Neural progenitor cell (in vitro differentiated cells): ENCODE data around the gene PARVG. TPM values are rescaled to one million over a fixed set of nuclear protein-coding genes. Genes with fewer than 3 reads are reported as not detected.

Experiments used
- DNase-seq: peaks from one replicate; pipeline ENCODE4 v3.0.0-alpha.2; 2016; ENCODE audit warnings: low spot score
- H2AFZ ChIP-seq: fragments of 200-600 bp; sonication (generic); replicated peaks from 2 replicates; pipeline ENCODE4 v1.6.1; 2016; ENCODE audit warnings: antibody characterized with exemption
- H3F3A ChIP-seq: fragments of 200-600 bp; sonication (generic); 2 replicates; pipeline ENCODE4 v1.6.1; 2016; ENCODE audit warnings: antibody characterized with exemption, low read depth
- H3K27ac ChIP-seq: fragments of 200-600 bp; sonication (generic); 2 replicates; pipeline ENCODE4 v1.5.1; 2016; ENCODE audit warnings: mild to moderate bottlenecking
- H3K27me3 ChIP-seq: fragments of 200-600 bp; sonication (generic); 2 replicates; pipeline ENCODE4 v1.6.1; 2016; ENCODE audit warnings: mild to moderate bottlenecking, moderate library complexity
- H3K36me3 ChIP-seq: fragments of 200-600 bp; sonication (generic); 2 replicates; pipeline ENCODE4 v1.5.1; 2016
- H3K4me1 ChIP-seq: fragments of 200-600 bp; sonication (generic); 2 replicates; pipeline ENCODE4 v1.6.1; 2016; ENCODE audit warnings: mixed run types
- H3K4me2 ChIP-seq: fragments of 200-600 bp; sonication (generic); 2 replicates; pipeline ENCODE4 v1.6.1; 2016
- H3K4me3 ChIP-seq: fragments of 200-600 bp; sonication (generic); 2 replicates; pipeline ENCODE4 v1.5.1; 2016
- H3K79me2 ChIP-seq: fragments of 200-600 bp; sonication (generic); 2 replicates; pipeline ENCODE4 v1.6.1; 2016; ENCODE audit warnings: low read depth
- H3K9ac ChIP-seq: fragments of 200-600 bp; sonication (generic); 2 replicates; pipeline ENCODE4 v1.6.1; 2016
- H3K9me3 ChIP-seq: fragments of 200-600 bp; sonication (generic); 2 replicates; pipeline ENCODE4 v1.5.1; 2016; ENCODE audit warnings: low read depth
- H4K20me1 ChIP-seq: fragments of 200-600 bp; sonication (generic); 2 replicates; pipeline ENCODE4 v1.6.1; 2016; ENCODE audit warnings: low read depth
- H3K27ac Mint-ChIP-seq: 3 replicates; pipeline ENCODE4 v1.8.0; 2021; ENCODE audit warnings: mixed read lengths
- H3K27me3 Mint-ChIP-seq: 2 replicates; pipeline ENCODE4 v1.8.0; 2022; ENCODE audit warnings: low read depth, mild to moderate bottlenecking, inconsistent platforms, moderate library complexity, mixed read lengths; ENCODE audit not compliant: insufficient read depth
- H3K36me3 Mint-ChIP-seq: 3 replicates; pipeline ENCODE4 v1.8.0; 2021; ENCODE audit warnings: mixed read lengths
- H3K4me1 Mint-ChIP-seq: 3 replicates; pipeline ENCODE4 v1.8.0; 2021; ENCODE audit warnings: mixed read lengths
- H3K4me3 Mint-ChIP-seq: 3 replicates; pipeline ENCODE4 v1.8.0; 2021; ENCODE audit warnings: mild to moderate bottlenecking, moderate library complexity, mixed read lengths
- H3K9me3 Mint-ChIP-seq: 3 replicates; pipeline ENCODE4 v1.8.0; 2020; ENCODE audit warnings: mixed read lengths
- EZH2 ChIP-seq: fragments of 200-600 bp; sonication (generic); IDR thresholded peaks from 2 replicates; pipeline ENCODE4 v1.6.1; 2017; ENCODE audit warnings: antibody characterized with exemption, mild to moderate bottlenecking, moderate library complexity
- EZH2phosphoT487 ChIP-seq: fragments of 200-600 bp; sonication (generic); IDR thresholded peaks from 2 replicates; pipeline ENCODE4 v1.6.1; 2017; ENCODE audit warnings: antibody characterized with exemption
- total RNA-seq: library from RNA; depleted of rRNA; stranded (reverse); fragments of >200 nt; gene quantifications from 2 replicates; pipeline ENCODE4 v1.2.3, GENCODE V29; 2015; ENCODE audit warnings: low replicate concordance
- TF ChIP-seq, protein P1 (sequence below): fragments of 200-600 bp; sonication (generic); IDR thresholded peaks from 2 replicates; pipeline ENCODE4 v1.5.1; 2017; ENCODE audit warnings: antibody characterized with exemption, mild to moderate bottlenecking

Gene PARVG, protein sequence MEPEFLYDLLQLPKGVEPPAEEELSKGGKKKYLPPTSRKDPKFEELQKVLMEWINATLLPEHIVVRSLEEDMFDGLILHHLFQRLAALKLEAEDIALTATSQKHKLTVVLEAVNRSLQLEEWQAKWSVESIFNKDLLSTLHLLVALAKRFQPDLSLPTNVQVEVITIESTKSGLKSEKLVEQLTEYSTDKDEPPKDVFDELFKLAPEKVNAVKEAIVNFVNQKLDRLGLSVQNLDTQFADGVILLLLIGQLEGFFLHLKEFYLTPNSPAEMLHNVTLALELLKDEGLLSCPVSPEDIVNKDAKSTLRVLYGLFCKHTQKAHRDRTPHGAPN
- 0.15 TPM in 1 of 2 replicates, not detected in the other for total RNA-seq

DNA sequence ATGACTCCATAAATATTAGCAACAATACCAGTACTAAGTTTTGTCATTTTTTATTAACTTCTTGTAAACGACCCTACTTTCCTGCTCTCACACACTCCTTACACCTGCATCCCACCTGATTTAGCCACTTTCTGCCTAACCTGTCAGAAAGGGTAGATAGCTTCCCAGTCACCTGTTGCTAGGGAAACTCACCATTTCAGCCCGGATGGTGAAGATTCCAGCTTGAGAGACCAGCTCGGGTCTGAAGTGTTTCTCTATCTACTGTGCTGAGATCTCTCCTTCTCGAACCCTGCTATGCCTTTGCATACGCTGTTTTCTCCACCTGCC, at the start of gene PARVG:
PARVG (plus strand) TSS at position 220 of the 327 bp plus-strand sequence. CDS start 2,405 bp downstream, outside the sequence.
- no peak for TF ChIP-seq EZH2
- no peak for TF ChIP-seq EZH2phosphoT487
- TF ChIP-seq, protein P1, sequence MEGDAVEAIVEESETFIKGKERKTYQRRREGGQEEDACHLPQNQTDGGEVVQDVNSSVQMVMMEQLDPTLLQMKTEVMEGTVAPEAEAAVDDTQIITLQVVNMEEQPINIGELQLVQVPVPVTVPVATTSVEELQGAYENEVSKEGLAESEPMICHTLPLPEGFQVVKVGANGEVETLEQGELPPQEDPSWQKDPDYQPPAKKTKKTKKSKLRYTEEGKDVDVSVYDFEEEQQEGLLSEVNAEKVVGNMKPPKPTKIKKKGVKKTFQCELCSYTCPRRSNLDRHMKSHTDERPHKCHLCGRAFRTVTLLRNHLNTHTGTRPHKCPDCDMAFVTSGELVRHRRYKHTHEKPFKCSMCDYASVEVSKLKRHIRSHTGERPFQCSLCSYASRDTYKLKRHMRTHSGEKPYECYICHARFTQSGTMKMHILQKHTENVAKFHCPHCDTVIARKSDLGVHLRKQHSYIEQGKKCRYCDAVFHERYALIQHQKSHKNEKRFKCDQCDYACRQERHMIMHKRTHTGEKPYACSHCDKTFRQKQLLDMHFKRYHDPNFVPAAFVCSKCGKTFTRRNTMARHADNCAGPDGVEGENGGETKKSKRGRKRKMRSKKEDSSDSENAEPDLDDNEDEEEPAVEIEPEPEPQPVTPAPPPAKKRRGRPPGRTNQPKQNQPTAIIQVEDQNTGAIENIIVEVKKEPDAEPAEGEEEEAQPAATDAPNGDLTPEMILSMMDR = no peak
- H3K9me3 ChIP-seq = no peaks in the 10 kb centered on the region
- Mint-ChIP-seq H3K4me3 (peak within 1 kb of the TSS; percentile 10), H3K9me3 (no peaks in the 10 kb centered on the region), H3K4me1 (peaks cover 20% of the 10 kb centered on the region), H3K27ac (peak within 1 kb of the TSS; percentile 38), H3K27me3 (peaks cover 5% of the 10 kb centered on the region), H3K36me3 (no peaks in the 10 kb centered on the region)
- H3K36me3 ChIP-seq = no peaks in the 10 kb centered on the region
- H3F3A ChIP-seq = peaks cover 23% of the 10 kb centered on the region
- H3K79me2 ChIP-seq = no peaks in the 10 kb centered on the region
- H3K9ac ChIP-seq = no peak within 1 kb of the TSS
- H3K4me1 ChIP-seq = peaks cover 28% of the 10 kb centered on the region
- peak within 1 kb of the TSS; percentile 61 for H3K4me2 ChIP-seq
- H3K27ac ChIP-seq = peak within 1 kb of the TSS; percentile 85
- H2AFZ ChIP-seq = peak within 1 kb of the TSS; percentile 91
- H3K4me3 ChIP-seq = no peak within 1 kb of the TSS
- no peaks in the 10 kb centered on the region for H4K20me1 ChIP-seq
- no peaks in the 10 kb centered on the region for H3K27me3 ChIP-seq
- DNase-seq = no peak

- DNase-seq = no peak
- Histone ChIP-seq H4K20me1 (no peaks in the 10 kb centered on the region), H3K27ac (no peak overlapping the region), H3K27me3 (no peaks in the 10 kb centered on the region), H3K36me3 (no peaks in the 10 kb centered on the region), H3K9me3 (no peaks in the 10 kb centered on the region), H3K79me2 (no peaks in the 10 kb centered on the region), H3F3A (no peaks in the 10 kb centered on the region), H3K4me2 (no peak overlapping the region), H2AFZ (no peak overlapping the region), H3K9ac (no peak overlapping the region), H3K4me3 (no peak overlapping the region), H3K4me1 (peaks cover 7% of the 10 kb centered on the region)
- no peak overlapping the region for H3K27ac Mint-ChIP-seq
- no peak for TF ChIP-seq EZH2phosphoT487
- TF ChIP-seq, protein P1 = no peak
- no peak for TF ChIP-seq EZH2
- H3K27me3 Mint-ChIP-seq = peaks cover 9% of the 10 kb centered on the region
- H3K9me3 Mint-ChIP-seq = peaks cover 11% of the 10 kb centered on the region
- H3K4me3 Mint-ChIP-seq = no peak overlapping the region
- peaks cover under 1% of the 10 kb centered on the region for H3K36me3 Mint-ChIP-seq
- peaks cover 19% of the 10 kb centered on the region for H3K4me1 Mint-ChIP-seq
These were observed 49.3 kb upstream of the PARVG start for GRCh38 chr22:44131412-44131811.

DNA sequence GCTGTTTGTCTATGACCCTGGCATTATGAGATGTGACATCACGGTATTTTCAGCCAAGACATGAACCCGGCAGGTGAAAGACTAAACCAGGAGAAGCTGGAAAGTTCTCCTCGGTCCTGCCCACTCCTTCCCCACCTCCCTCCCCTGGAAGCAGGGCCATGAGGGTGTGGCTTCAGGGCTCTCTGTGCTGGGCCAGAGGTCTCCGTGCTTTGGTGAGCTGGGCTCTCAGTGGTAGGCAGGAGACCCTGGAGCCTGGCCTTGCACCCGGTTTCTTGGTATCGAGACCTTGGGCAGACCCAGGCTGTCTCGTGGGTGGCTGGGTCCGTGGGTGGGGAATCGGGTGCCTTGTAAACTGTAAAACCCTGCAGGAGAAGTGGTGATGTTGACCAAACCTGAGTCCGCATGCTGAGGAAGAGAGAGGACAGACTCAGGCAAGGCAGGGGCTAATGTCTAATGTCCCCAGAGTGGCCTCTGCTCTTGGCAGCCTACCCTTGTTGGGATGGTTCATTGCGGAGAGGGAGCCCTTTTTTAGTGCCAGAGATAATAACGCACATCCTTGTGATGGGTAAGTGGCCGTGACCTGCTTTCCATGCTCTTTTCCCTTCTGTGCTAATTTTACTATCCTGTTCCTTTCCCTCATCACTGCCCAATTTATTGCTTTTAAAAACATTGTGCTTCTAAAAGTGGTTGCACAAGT, 48.6 kb upstream of the PARVG start:
- Histone ChIP-seq H3K79me2 (no peaks in the 10 kb centered on the region), H2AFZ (no peak overlapping the region), H3K27ac (no peak overlapping the region), H4K20me1 (no peaks in the 10 kb centered on the region), H3F3A (no peaks in the 10 kb centered on the region), H3K4me2 (no peak overlapping the region), H3K36me3 (no peaks in the 10 kb centered on the region), H3K4me1 (peaks cover 7% of the 10 kb centered on the region), H3K9me3 (no peaks in the 10 kb centered on the region), H3K27me3 (no peaks in the 10 kb centered on the region), H3K9ac (no peak overlapping the region), H3K4me3 (no peak overlapping the region)
- TF ChIP-seq EZH2 (no peak), EZH2phosphoT487 (no peak)
- TF ChIP-seq, protein P1 = no peak
- Mint-ChIP-seq H3K36me3 (no peaks in the 10 kb centered on the region), H3K27ac (no peak overlapping the region), H3K9me3 (peaks cover 9% of the 10 kb centered on the region), H3K4me3 (no peak overlapping the region), H3K4me1 (peaks cover 19% of the 10 kb centered on the region), H3K27me3 (peaks cover 8% of the 10 kb centered on the region)
- no peak for DNase-seq
